Chondrocyte (in vitro differentiated cells): Measurements from ENCODE around the gene SEC14L2. TPM values are rescaled to one million over a fixed set of nuclear protein-coding genes. Genes with fewer than 3 reads are reported as not detected.
A peak's percentile ranks its signal among the peaks of the same experiment; 100 is the strongest.

Experiments used
- DNase-seq: peaks from one replicate; pipeline ENCODE4 v3.0.0; 2021; ENCODE audit warnings: mixed read lengths, low spot score
- H3K27ac Mint-ChIP-seq: one replicate; pipeline ENCODE4 v1.8.0; 2021; ENCODE audit warnings: mild to moderate bottlenecking, moderate library complexity, mixed read lengths; ENCODE audit not compliant: unreplicated experiment
- H3K27me3 Mint-ChIP-seq: 2 replicates; pipeline ENCODE4 v1.8.0; 2021; ENCODE audit warnings: low read depth, mixed read lengths
- H3K36me3 Mint-ChIP-seq: 2 replicates; pipeline ENCODE4 v1.8.0; 2021; ENCODE audit warnings: low read depth, mixed read lengths
- H3K4me1 Mint-ChIP-seq: 2 replicates; pipeline ENCODE4 v1.8.0; 2021; ENCODE audit warnings: low read depth, mild to moderate bottlenecking, mixed read lengths
- H3K4me3 Mint-ChIP-seq: one replicate; pipeline ENCODE4 v1.8.0; 2021; ENCODE audit warnings: mild to moderate bottlenecking, moderate library complexity, mixed read lengths; ENCODE audit not compliant: unreplicated experiment
- H3K9me3 Mint-ChIP-seq: 2 replicates; pipeline ENCODE4 v1.8.0; 2021; ENCODE audit warnings: low read depth, mixed read lengths
- total RNA-seq: library from RNA; stranded (reverse); gene quantifications from 3 replicates; pipeline ENCODE4 v1.2.1, GENCODE V29; 2021
- TF ChIP-seq, protein P1 (sequence below): fragments of 200-600 bp; sonication (generic); IDR thresholded peaks from 2 replicates; pipeline ENCODE4 v1.5.0; 2021; ENCODE audit warnings: antibody characterized with exemption, mild to moderate bottlenecking, moderate library complexity

The SEC14L2 gene
- total RNA-seq, 1 donor from 2014 or later, result 15.5 TPM

- Mint-ChIP-seq H3K27ac (no peak overlapping the region), H3K4me1 (peaks cover 7% of the 10 kb centered on the region), H3K27me3 (no peaks in the 10 kb centered on the region), H3K9me3 (no peaks in the 10 kb centered on the region), H3K4me3 (no peak overlapping the region), H3K36me3 (peaks cover 2% of the 10 kb centered on the region)
- TF ChIP-seq, protein P1, sequence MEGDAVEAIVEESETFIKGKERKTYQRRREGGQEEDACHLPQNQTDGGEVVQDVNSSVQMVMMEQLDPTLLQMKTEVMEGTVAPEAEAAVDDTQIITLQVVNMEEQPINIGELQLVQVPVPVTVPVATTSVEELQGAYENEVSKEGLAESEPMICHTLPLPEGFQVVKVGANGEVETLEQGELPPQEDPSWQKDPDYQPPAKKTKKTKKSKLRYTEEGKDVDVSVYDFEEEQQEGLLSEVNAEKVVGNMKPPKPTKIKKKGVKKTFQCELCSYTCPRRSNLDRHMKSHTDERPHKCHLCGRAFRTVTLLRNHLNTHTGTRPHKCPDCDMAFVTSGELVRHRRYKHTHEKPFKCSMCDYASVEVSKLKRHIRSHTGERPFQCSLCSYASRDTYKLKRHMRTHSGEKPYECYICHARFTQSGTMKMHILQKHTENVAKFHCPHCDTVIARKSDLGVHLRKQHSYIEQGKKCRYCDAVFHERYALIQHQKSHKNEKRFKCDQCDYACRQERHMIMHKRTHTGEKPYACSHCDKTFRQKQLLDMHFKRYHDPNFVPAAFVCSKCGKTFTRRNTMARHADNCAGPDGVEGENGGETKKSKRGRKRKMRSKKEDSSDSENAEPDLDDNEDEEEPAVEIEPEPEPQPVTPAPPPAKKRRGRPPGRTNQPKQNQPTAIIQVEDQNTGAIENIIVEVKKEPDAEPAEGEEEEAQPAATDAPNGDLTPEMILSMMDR, result no peak
- no peak for DNase-seq
Measured at GRCh38 chr22:30361916-30362650, 34.7 kb upstream of the SEC14L2 start.

DNA sequence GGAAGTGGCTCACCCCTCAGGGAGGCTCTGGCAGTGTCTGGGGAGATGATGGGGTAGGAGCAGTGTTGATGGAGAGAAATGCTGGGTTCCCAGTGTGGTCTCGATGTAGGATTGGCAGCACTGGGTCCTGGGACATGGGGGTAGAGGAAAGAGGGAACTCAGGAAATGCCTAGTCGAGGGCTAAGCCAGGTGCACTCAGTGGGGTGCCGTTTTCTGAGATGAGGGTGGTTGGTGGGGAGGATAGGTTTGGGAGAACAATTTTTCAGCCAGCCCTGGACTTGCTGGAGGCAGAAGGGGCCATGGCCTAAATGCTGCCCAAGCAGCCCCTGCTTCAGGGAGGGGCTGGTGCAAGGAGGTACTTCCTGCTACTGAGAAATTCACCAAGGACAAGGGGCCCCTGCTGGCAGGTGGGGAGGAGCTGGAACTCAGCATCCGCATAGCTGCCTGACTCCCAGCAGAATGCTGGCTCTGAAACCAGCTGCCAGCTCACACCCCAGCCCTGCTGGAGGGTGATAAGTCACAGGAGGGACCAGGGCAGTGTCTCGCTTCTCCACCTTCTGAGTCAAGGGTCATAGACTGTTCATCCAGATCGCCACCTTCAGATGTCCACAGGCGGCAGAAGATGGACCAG is 34.1 kb upstream of the SEC14L2 start:
- Mint-ChIP-seq H3K27ac (no peak overlapping the region), H3K4me3 (no peak overlapping the region)
- TF ChIP-seq, protein P1, result no peak

DNA sequence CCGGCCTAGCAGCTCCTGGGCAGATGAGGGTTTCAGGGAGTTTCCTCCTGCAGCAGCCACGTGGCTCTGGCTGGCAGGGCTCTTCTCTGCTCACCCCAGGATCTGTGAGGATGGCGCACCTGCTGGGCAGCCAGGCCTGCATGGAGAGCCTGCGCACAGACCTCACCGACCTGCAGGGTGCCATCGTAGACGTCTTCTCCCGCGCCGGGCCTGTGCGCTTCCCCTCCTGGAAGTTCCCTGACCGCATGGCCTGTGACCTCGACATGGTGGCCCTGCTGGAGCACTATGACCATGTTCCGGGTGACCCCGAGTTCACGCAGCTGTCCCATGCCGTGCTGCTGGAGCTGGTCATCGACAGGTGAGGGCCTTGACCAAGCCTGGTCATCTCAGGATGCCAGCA is 30.9 kb upstream of the SEC14L2 start:
- Mint-ChIP-seq H3K36me3 (peaks cover 2% of the 10 kb centered on the region), H3K27me3 (no peaks in the 10 kb centered on the region), H3K4me1 (no peaks in the 10 kb centered on the region), H3K27ac (no peak overlapping the region), H3K4me3 (no peak overlapping the region), H3K9me3 (no peaks in the 10 kb centered on the region)
- TF ChIP-seq, protein P1, result no peak
- no peak for DNase-seq

More for the DNA sequence above, 34.1 kb upstream of the SEC14L2 start:
- Mint-ChIP-seq H3K9me3 (no peaks in the 10 kb centered on the region), H3K36me3 (peaks cover 2% of the 10 kb centered on the region), H3K4me1 (peaks cover 3% of the 10 kb centered on the region), H3K27me3 (no peaks in the 10 kb centered on the region)
- no peak for DNase-seq

- no peaks in the 10 kb centered on the region for H3K4me1 Mint-ChIP-seq
- H3K27ac Mint-ChIP-seq, result no peak overlapping the region
- DNase-seq, result peak; percentile 44
- no peak overlapping the region for H3K4me3 Mint-ChIP-seq
- no peaks in the 10 kb centered on the region for H3K9me3 Mint-ChIP-seq
- H3K27me3 Mint-ChIP-seq, result no peaks in the 10 kb centered on the region
- TF ChIP-seq, protein P1, result no peak
- H3K36me3 Mint-ChIP-seq, result peaks cover 2% of the 10 kb centered on the region
Measured at GRCh38 chr22:30368420-30368819, 28.4 kb upstream of the SEC14L2 start.

DNA sequence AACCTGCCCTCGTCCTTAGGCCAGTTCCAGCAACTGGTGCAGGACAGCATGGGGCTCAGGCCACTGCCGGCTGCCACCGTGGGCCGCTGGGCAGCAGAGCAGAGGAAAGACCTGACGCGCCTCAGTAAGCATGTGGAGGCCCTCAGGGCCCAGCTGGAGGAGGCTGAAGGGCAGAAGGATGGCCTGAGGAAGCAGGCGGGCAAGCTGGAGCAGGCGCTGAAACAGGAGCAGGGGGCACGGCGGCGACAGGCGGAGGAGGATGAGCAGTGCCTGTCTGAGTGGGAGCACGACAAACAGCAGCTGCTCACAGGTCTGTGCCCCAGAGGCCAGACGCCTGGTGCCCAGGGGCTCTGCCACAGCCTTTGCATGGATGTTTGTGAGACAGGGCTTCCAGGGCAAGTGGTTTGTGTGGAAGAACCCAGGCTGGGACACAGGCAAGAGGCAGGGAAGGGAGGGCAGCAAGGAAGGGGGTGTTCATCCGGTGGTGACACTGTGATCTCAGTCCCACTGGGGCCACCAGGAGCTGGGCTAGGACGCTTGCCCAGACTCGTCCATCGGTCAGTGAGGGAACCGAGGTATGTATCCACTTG is 26.1 kb upstream of the SEC14L2 start:
- TF ChIP-seq, protein P1, result no peak
- H3K36me3 Mint-ChIP-seq, result peaks cover 4% of the 10 kb centered on the region
- H3K27ac Mint-ChIP-seq, result no peak overlapping the region
- no peak for DNase-seq
- no peak overlapping the region for H3K4me3 Mint-ChIP-seq
- H3K9me3 Mint-ChIP-seq, result no peaks in the 10 kb centered on the region
- no peaks in the 10 kb centered on the region for H3K4me1 Mint-ChIP-seq
- no peaks in the 10 kb centered on the region for H3K27me3 Mint-ChIP-seq
